HFFc6 (cell line): ENCODE data around the gene OR1I1. TPM values are rescaled to one million over a fixed set of nuclear protein-coding genes. Genes with fewer than 3 reads are reported as not detected.
A peak's percentile ranks its signal among the peaks of the same experiment; 100 is the strongest.
"Not testable (repeated sequence)": the region's sequence is repeated elsewhere in the genome, so short reads cannot be mapped to it uniquely, and the experiment has no call there.

Source experiments
- DNase-seq: peaks from one replicate; pipeline ENCODE4 v3.0.0-alpha.2; 2018
- H3K27ac Mint-ChIP-seq: 2 replicates; pipeline ENCODE4 v1.8.0; 2020; ENCODE audit warnings: mild to moderate bottlenecking, mixed read lengths
- H3K27me3 Mint-ChIP-seq: 2 replicates; pipeline ENCODE4 v1.8.0; 2021; ENCODE audit warnings: mild to moderate bottlenecking, moderate library complexity, mixed read lengths; ENCODE audit not compliant: insufficient read depth
- H3K36me3 Mint-ChIP-seq: 2 replicates; pipeline ENCODE4 v1.8.0; 2021; ENCODE audit warnings: low read depth, mixed read lengths
- H3K4me1 Mint-ChIP-seq: 2 replicates; pipeline ENCODE4 v1.8.0; 2020; ENCODE audit warnings: low read depth, mixed read lengths
- H3K4me3 Mint-ChIP-seq: 2 replicates; pipeline ENCODE4 v1.8.0; 2020; ENCODE audit warnings: mild to moderate bottlenecking, moderate library complexity, mixed read lengths
- H3K9me3 Mint-ChIP-seq: 2 replicates; pipeline ENCODE4 v1.8.0; 2020; ENCODE audit warnings: mild to moderate bottlenecking, mixed read lengths
- CTCF ChIP-seq: fragments of 200-600 bp; sonication (generic); IDR thresholded peaks from 2 replicates; pipeline ENCODE4 v1.5.0; 2021; ENCODE audit warnings: antibody characterized with exemption, mild to moderate bottlenecking
- total RNA-seq, 6 experiments: library from RNA; stranded (reverse); fragmentation: NEBNext Ultra II Directional; extraction: Animal tissue kit (Norgen Biotek cat#: 25700); gene quantifications; 2 replicates in 1 of 6; 3 replicates in 5 of 6; pipeline ENCODE4 v1.2.3, GENCODE V29; 2021

Gene OR1I1
- total RNA-seq, 6 experiments from 2014 or later: not detected

DNA sequence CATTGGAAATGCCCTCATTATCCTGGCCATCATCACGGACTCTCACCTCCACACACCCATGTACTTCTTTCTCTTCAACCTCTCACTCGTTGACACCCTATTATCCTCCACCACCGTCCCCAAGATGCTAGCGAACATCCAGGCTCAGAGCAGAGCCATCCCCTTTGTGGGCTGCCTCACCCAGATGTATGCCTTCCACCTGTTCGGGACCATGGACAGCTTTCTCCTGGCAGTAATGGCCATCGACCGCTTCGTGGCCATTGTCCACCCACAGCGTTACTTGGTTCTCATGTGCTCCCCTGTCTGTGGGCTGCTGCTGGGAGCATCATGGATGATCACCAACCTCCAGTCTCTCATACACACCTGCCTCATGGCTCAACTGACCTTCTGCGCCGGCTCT is 5.2 kb downstream of the OR1I1 start:
- H3K27me3 Mint-ChIP-seq: peaks cover 31% of the 10 kb centered on the region
- no peak overlapping the region for H3K27ac Mint-ChIP-seq
- TF ChIP-seq CTCF: no peak
- DNase-seq: no peak
- H3K9me3 Mint-ChIP-seq: no peaks in the 10 kb centered on the region
- H3K4me1 Mint-ChIP-seq: peaks cover 2% of the 10 kb centered on the region; the same call in 1 of the 2 replicates
- H3K4me3 Mint-ChIP-seq: no peak overlapping the region
- no peaks in the 10 kb centered on the region for H3K36me3 Mint-ChIP-seq

- peak; percentile 88 for TF ChIP-seq CTCF
- Mint-ChIP-seq H3K4me3 (no peak overlapping the region), H3K4me1 (peaks cover 6% of the 10 kb centered on the region; the same call in 1 of the 2 replicates), H3K36me3 (no peaks in the 10 kb centered on the region), H3K27ac (no peak overlapping the region), H3K27me3 (peaks cover 9% of the 10 kb centered on the region), H3K9me3 (no peaks in the 10 kb centered on the region)
- peak; percentile 55 for DNase-seq
These were observed 10.1 kb downstream of the OR1I1 start for GRCh38 chr19:15091918-15092753.

DNA sequence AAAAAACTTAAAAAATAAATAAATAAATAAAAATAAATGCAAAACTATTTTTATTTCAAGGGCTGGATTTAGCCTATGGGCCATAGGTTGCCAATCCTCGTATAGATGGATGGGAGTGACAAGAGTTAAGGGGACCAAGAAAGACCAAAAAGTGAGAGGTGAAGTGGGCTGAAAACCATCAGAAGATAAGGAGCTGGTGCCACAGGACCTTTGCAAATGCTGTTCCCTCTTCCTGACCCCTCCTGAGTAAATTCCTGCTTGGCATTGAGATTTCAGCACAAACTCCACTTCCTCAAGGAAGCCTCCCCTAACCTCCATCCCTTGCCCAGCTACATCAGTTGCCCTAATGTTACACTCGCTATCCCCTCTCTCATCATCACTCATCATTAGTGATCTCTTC is 11.0 kb downstream of the OR1I1 start:
- peaks cover 6% of the 10 kb centered on the region; the same call in 1 of the 2 replicates for H3K4me1 Mint-ChIP-seq
- no peaks in the 10 kb centered on the region for H3K36me3 Mint-ChIP-seq
- H3K27ac Mint-ChIP-seq: no peak overlapping the region
- TF ChIP-seq CTCF: no peak
- H3K9me3 Mint-ChIP-seq: no peaks in the 10 kb centered on the region
- no peak for DNase-seq
- peaks cover 7% of the 10 kb centered on the region for H3K27me3 Mint-ChIP-seq
- H3K4me3 Mint-ChIP-seq: no peak overlapping the region

- Mint-ChIP-seq H3K4me1 (peaks cover 6% of the 10 kb centered on the region; the same call in 1 of the 2 replicates), H3K36me3 (no peaks in the 10 kb centered on the region), H3K9me3 (no peaks in the 10 kb centered on the region), H3K27me3 (peaks cover 6% of the 10 kb centered on the region), H3K27ac (no peak overlapping the region), H3K4me3 (no peak overlapping the region)
- TF ChIP-seq CTCF: no peak
- DNase-seq: no peak
These were observed 14.2 kb downstream of the OR1I1 start for GRCh38 chr19:15096223-15096622.

- not testable (repeated sequence) for H3K4me3 Mint-ChIP-seq, H3K27ac Mint-ChIP-seq, DNase-seq, H3K9me3 Mint-ChIP-seq, H3K4me1 Mint-ChIP-seq, H3K27me3 Mint-ChIP-seq, H3K36me3 Mint-ChIP-seq
These were observed 16.0 kb downstream of the OR1I1 start for GRCh38 chr19:15097980-15098379.

DNA sequence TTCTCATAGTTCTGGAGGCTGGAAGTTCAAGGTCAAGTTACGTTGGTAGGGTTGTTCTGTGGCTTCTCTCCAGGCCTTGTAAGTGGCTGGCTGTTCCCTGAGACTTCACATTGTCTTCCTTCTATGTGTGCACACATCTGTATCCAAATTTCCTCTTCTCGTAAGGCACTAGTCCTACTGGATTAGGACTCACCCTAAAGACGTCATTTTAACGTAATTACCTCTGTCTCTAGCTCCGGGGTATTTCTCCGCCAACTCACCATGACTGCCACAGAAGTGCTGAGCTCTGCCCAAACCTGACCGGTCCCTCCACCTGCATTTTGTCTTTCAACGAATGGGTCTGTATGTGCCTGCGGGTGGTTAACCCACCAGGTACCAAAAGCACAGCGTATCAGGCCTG is 16.4 kb downstream of the OR1I1 start:
- Mint-ChIP-seq H3K9me3 (peaks cover 3% of the 10 kb centered on the region), H3K4me3 (no peak overlapping the region), H3K27ac (no peak overlapping the region), H3K4me1 (no peaks in the 10 kb centered on the region), H3K27me3 (peaks cover 10% of the 10 kb centered on the region), H3K36me3 (peaks cover 3% of the 10 kb centered on the region; the same call in 1 of the 2 replicates)
- TF ChIP-seq CTCF: no peak
- DNase-seq: no peak
